Measurements from ENCODE around the gene TFAP2B.

The TFAP2B gene

DNA sequence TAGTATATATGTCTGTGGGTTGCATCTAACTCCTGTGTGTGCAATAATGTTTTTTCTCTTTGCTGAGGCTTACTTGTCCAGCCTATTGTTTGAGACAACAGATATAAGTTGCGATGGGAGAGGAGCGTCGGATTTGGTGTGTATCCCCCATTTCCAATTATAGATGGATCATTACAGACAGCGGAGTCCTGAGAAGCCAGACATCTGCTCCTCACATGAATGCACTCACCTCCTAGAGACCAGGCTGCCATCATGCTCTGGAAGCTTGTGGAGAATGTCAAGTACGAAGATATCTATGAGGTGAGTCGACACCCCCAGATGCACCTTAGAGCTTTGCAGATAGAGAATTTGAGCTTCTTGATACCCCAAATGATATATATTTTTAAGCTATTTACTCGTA, at the start of gene TFAP2B:
TSS of gene TFAP2B (plus strand) at position 199 of the 400 bp plus-strand sequence. CDS start at position 220, 21 bp downstream.
- no peak within 1 kb of the TSS for H3K4me3 ChIP-seq (ENCODE audit: low read depth, low read length)
- no peak for TF ChIP-seq CTCF (IDR thresholded peaks at IDR 0.05; ENCODE audit: low read depth, low read length)

GRCh38 chr6:50778696-50779095, 40.0 kb upstream of the TFAP2B start:
- TF ChIP-seq CTCF (IDR thresholded peaks at IDR 0.05; ENCODE audit: low read depth, low read length) = no peak
- no peak overlapping the region for H3K4me3 ChIP-seq (ENCODE audit: low read depth, low read length)

GRCh38 chr6:50780382-50780781, 38.3 kb upstream of the TFAP2B start:
- H3K4me3 ChIP-seq (ENCODE audit: low read depth, low read length) = no peak overlapping the region
- no peak for TF ChIP-seq CTCF (IDR thresholded peaks at IDR 0.05; ENCODE audit: low read depth, low read length)

GRCh38 chr6:50785921-50786320, 32.8 kb upstream of the TFAP2B start:
- TF ChIP-seq CTCF (IDR thresholded peaks at IDR 0.05; ENCODE audit: low read depth, low read length) = no peak
- H3K4me3 ChIP-seq (ENCODE audit: low read depth, low read length) = no peak overlapping the region

DNA sequence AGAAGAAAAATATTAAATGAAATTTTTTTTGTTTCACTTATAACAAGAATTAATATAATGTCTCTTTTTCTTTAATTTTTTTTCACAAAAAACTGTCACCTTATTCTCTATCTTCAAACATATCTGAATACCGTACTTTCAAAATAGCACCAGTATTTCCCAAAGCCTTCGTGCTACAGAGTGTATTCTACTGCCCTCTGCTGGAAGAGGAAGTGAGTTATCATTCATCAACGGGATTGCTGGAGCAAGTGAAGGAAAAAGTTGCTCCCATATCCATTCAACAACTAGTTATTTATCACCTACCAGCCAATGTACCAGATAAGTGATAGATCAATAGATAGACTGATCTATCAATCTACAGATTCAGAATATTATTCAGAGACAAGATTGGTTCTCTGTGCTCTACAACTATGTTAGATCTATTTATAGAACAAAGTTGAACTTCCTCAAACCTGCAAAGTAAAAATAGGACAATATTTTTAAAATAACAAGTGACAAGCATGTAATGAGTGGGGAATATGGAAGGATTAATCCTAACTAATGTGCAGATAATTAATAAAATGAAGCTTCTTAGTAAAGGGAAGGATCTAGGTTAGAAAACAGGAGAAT, 26.7 kb upstream of the TFAP2B start:
- no peak overlapping the region for H3K4me3 ChIP-seq (ENCODE audit: low read depth, low read length)
- peak; percentile 22; the same call in 1 of the 2 replicates for TF ChIP-seq CTCF (IDR thresholded peaks at IDR 0.05; ENCODE audit: low read depth, low read length)

- no peak overlapping the region for H3K4me3 ChIP-seq (ENCODE audit: low read depth, low read length)
- no peak for TF ChIP-seq CTCF (IDR thresholded peaks at IDR 0.05; ENCODE audit: low read depth, low read length)
These were observed 25.9 kb upstream of the TFAP2B start for GRCh38 chr6:50792771-50793170.

- TF ChIP-seq CTCF (IDR thresholded peaks at IDR 0.05; ENCODE audit: low read depth, low read length) = no peak
- no peak overlapping the region for H3K4me3 ChIP-seq (ENCODE audit: low read depth, low read length)
These were observed 23.1 kb upstream of the TFAP2B start for GRCh38 chr6:50795574-50795973.
